Mesodermal cell (in vitro differentiated cells): ENCODE measurements around the gene FANCE.

Source experiments
- H3K27ac ChIP-seq: 2 replicates; pipeline ENCODE4 v1.7.0; 2013; ENCODE audit warnings: mild to moderate bottlenecking, low read depth, low read length, moderate library complexity; ENCODE audit not compliant: severe bottlenecking
- H3K36me3 ChIP-seq: 2 replicates; pipeline ENCODE4 v1.7.1; 2013; ENCODE audit warnings: mild to moderate bottlenecking, low read length, moderate library complexity; ENCODE audit not compliant: control insufficient read depth, insufficient read depth
- H3K4me1 ChIP-seq: one replicate; pipeline ENCODE4 v1.7.1; 2013; ENCODE audit warnings: mild to moderate bottlenecking, low read length; ENCODE audit not compliant: insufficient read depth, control insufficient read depth, poor library complexity, severe bottlenecking
- H3K4me3 ChIP-seq: 2 replicates; pipeline ENCODE4 v1.7.0; 2013; ENCODE audit warnings: low read length, control low read depth, mild to moderate bottlenecking; ENCODE audit not compliant: insufficient read depth, poor library complexity, severe bottlenecking; ENCODE audit errors: extremely low read depth
- H3K9me3 ChIP-seq: 2 replicates; pipeline ENCODE4 v1.7.1; 2013; ENCODE audit warnings: mild to moderate bottlenecking, low read length, moderate library complexity; ENCODE audit not compliant: control insufficient read depth
- WGBS, 2 experiments: methylation state at CpG; one replicate each; pipeline ENCODE4 v1.1.5; 2013; ENCODE audit warnings: missing lambda C conversion rate in 2 of 2; ENCODE audit not compliant: insufficient coverage in 2 of 2; 5-methylcytosine and 5-hydroxymethylcytosine counted together

Gene FANCE

DNA sequence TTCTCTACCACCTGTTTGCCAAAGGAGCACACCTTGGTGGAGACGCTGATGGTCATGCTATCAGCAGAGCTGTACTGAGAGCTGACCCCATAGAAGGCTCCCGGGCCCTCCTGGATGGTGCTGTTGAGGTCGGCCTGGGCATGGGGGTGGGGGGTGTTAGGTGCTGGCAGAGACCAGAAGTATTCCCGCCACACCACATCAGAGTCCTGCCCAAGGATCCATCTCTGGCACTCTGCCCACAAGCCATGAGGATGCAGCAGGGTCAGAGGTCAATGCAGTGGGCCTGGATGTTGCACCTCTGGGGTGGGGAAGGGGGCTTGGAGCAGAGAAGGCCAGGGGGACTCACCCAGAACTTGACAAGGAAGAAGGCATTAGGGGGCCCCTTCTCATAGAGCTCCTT, 23.4 kb downstream of the FANCE start:
- H3K4me3 ChIP-seq: no peak overlapping the region
- H3K27ac ChIP-seq: no peak overlapping the region
- peaks cover 75% of the 10 kb centered on the region for H3K36me3 ChIP-seq
- WGBS, 2 experiments: 91% methylated on average over 4 of the region's 4 CpGs; no CpG with 5 or more reads in 1 of the 2 experiments
- H3K9me3 ChIP-seq: no peaks in the 10 kb centered on the region
- H3K4me1 ChIP-seq: peaks cover 7% of the 10 kb centered on the region

DNA sequence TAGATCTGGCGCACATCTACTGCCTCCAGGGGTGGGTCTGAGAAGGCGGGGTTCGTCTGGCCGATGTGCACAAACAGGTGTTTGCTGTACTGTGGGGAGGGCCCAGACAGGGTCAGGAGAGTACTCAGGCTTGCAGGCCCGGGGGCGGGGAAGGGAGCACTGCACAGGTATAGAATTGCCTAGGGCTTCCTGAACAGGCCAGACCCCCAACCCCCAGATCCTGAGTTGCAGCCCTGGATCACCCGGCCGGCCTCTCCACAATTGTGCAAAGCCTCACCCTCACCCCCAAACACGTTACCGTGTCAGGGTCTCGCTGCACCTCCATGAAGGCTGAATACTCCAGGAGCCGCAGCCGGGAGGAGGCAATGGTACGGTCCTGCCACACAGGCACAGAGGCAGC, 23.9 kb downstream of the FANCE start:
- Histone ChIP-seq H3K9me3 (no peaks in the 10 kb centered on the region), H3K4me3 (no peak overlapping the region), H3K36me3 (peaks cover 75% of the 10 kb centered on the region), H3K27ac (no peak overlapping the region), H3K4me1 (peaks cover 7% of the 10 kb centered on the region)
- WGBS, 2 experiments: 88 to 100% methylated on average over 9 to 11 of the region's 14 CpGs

DNA sequence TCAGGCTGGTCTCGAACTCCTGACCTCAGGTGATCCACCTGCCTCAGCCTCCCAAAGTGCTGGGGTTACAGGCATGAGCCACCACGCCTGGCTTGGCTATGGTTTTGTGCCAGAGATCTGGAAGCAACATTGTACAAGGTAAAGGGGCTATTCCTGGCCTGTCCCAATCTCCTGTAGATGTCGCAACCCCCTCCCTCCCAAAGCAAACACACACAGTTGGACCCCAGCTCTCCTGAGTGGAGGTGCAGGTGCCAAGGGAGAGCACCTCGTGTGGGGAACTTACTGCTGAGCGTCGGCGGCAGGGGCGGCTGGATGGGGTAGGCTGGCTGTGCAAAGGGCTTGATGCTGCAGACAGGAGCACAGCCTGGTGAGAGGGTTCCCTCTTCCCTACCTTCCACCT, 24.9 kb downstream of the FANCE start:
- Histone ChIP-seq H3K4me3 (no peak overlapping the region), H3K9me3 (no peaks in the 10 kb centered on the region), H3K4me1 (peaks cover 2% of the 10 kb centered on the region), H3K36me3 (peaks cover 79% of the 10 kb centered on the region), H3K27ac (no peak overlapping the region)
- WGBS, 2 experiments: 100% methylated on average over 1 of the region's 8 CpGs; no CpG with 5 or more reads in 1 of the 2 experiments

DNA sequence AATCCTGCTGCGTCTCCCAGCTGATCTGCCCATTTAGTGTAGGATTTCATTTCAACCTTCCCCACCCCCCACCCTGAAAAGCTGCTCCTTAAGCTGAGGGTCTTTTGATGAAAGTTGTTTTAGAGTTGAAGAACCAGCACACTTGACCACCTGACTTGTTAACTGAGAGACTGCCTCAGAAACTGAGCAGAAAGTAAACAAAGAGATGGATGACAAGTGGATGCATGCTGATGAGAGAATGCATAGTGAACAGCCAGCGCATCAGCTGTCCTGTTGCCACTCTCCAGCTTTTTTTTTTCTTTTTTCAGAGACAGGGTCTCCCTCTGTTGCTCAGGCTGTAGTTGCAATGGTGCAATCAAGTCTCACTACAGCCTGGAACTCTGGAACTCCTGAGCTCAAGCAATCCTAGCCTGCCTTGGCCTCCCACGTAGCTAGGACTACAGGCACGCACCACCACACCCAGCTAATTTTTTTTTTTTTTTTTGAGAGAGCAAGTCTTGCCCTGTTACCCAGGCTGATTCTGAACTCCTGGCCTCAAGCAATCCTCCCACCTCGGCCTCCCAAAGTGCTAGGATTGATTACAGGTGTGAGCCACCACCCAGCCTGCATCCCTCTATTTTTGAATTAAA, 25.5 kb downstream of the FANCE start:
- 100% methylated on average over 3 to 4 of the region's 5 CpGs for WGBS, 2 experiments
- Histone ChIP-seq H3K9me3 (no peaks in the 10 kb centered on the region), H3K36me3 (peaks cover 78% of the 10 kb centered on the region), H3K4me1 (no peaks in the 10 kb centered on the region), H3K4me3 (no peak overlapping the region), H3K27ac (no peak overlapping the region)

DNA sequence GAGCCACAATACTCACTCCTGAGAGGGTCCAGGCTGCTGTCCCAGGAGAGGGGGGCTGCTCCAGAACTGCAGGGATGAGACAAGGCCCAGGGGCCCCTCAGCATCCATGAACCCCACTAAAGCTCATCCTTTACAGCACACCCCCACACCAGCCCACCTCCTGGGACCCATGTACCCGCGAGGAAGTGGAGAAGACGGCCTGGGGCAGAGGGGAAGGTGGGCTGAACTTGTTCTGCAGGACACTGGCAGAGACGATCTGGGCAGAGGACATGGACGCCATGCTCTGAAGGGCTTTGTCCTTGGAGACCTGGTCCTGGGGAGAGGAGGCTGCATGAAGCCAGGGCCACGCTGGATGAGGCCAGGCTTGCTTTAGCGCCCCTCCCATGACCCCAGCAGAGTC, 26.1 kb downstream of the FANCE start:
- Histone ChIP-seq H3K4me3 (no peak overlapping the region), H3K27ac (no peak overlapping the region), H3K36me3 (peaks cover 78% of the 10 kb centered on the region), H3K9me3 (no peaks in the 10 kb centered on the region), H3K4me1 (no peaks in the 10 kb centered on the region)
- WGBS, 2 experiments: 97 to 98% methylated on average over 4 to 5 of the region's 7 CpGs

GRCh38 chr6:35480176-35480575, 28.0 kb downstream of the FANCE start:
- Histone ChIP-seq H3K27ac (no peak overlapping the region), H3K9me3 (no peaks in the 10 kb centered on the region), H3K36me3 (peaks cover 77% of the 10 kb centered on the region), H3K4me1 (peaks cover 9% of the 10 kb centered on the region), H3K4me3 (no peak overlapping the region)
- 87 to 100% methylated on average over 6 to 11 of the region's 12 CpGs for WGBS, 2 experiments

- WGBS, 2 experiments: 85 to 92% methylated on average over 7 to 8 of the region's 8 CpGs
- Histone ChIP-seq H3K36me3 (peaks cover 76% of the 10 kb centered on the region), H3K4me1 (peaks cover 19% of the 10 kb centered on the region), H3K27ac (no peak overlapping the region), H3K4me3 (no peak overlapping the region), H3K9me3 (no peaks in the 10 kb centered on the region)
Measured at GRCh38 chr6:35481226-35481625, 29.1 kb downstream of the FANCE start.

GRCh38 chr6:35483062-35483461, 30.9 kb downstream of the FANCE start:
- Histone ChIP-seq H3K36me3 (peaks cover 69% of the 10 kb centered on the region), H3K4me3 (no peak overlapping the region)
- WGBS, 2 experiments: 98% methylated on average over 3 to 4 of the region's 4 CpGs

GRCh38 chr6:35483490-35483889, 31.4 kb downstream of the FANCE start:
- WGBS, 2 experiments: 91 to 100% methylated on average over 1 to 3 of the region's 3 CpGs
- H3K4me1 ChIP-seq: peaks cover 37% of the 10 kb centered on the region
- no peaks in the 10 kb centered on the region for H3K9me3 ChIP-seq
- no peak overlapping the region for H3K4me3 ChIP-seq
- no peak overlapping the region for H3K27ac ChIP-seq
- peaks cover 65% of the 10 kb centered on the region for H3K36me3 ChIP-seq

More at GRCh38 chr6:35483062-35483461, 30.9 kb downstream of the FANCE start:
- no peaks in the 10 kb centered on the region for H3K9me3 ChIP-seq
- no peak overlapping the region for H3K27ac ChIP-seq
- peaks cover 34% of the 10 kb centered on the region for H3K4me1 ChIP-seq

GRCh38 chr6:35483893-35484645, 31.9 kb downstream of the FANCE start:
- WGBS, 2 experiments: 90 to 96% methylated on average over 10 to 12 of the region's 13 CpGs
- Histone ChIP-seq H3K4me3 (no peak overlapping the region), H3K36me3 (peaks cover 60% of the 10 kb centered on the region), H3K27ac (peak overlapping the region; percentile 89), H3K4me1 (peaks cover 40% of the 10 kb centered on the region), H3K9me3 (no peaks in the 10 kb centered on the region)

DNA sequence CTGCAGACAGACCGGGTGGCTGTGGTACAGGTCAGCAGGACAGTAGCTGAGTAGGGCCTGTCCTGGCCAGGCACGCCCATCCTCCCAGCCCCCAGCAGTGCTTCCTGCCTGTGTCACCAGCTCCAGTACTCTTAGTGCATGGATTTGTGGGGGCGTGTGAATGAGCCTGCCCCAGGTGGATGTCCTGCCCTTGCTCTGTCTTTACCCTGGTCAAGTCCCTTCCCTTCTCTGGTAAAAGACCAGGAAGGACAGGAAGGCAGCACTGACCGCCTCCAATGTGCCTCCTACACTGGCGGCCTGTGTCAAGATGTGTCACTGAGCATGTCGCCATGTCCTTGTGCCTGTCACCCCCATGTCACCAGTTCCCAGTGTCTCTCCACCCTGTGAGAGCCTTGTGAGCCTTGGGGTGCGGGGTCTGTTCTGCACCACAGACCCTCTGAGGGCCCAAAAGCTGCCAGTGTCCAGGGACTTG, 32.8 kb downstream of the FANCE start:
- WGBS, 2 experiments: 83 to 91% methylated on average over 6 to 7 of the region's 7 CpGs
- Histone ChIP-seq H3K4me3 (no peak overlapping the region), H3K36me3 (peaks cover 53% of the 10 kb centered on the region), H3K27ac (peak overlapping the region; percentile 89), H3K9me3 (no peaks in the 10 kb centered on the region), H3K4me1 (peaks cover 48% of the 10 kb centered on the region)
